HepG2 (cell line): ENCODE results near the gene OPRD1. TPM values are rescaled to one million over a fixed set of nuclear protein-coding genes. Genes with fewer than 3 reads are reported as not detected.

Experiments used
- ATAC-seq: fragments of 200-7000 bp; cut with Tn5 transposase; 3 replicates; pipeline ENCODE4 v1.9.1; 2020; ENCODE audit warnings: mild to moderate bottlenecking, moderate library complexity
- BruUV-seq: library from RNA; stranded (reverse); fragments of 400-500 nt; replicated peaks from 2 replicates; lab custom pipeline; 2021; lab: Mats Ljungman, UMichigan
- CTCF ChIA-PET: fragments of 300-600 bp; formaldehyde crosslinking; extraction: SDS; loops from one replicate; lab custom pipeline; 2021; ENCODE audit warnings: low total read pairs, inconsistent platforms, low intra/inter-chr PET ratio; lab: Yijun Ruan, JAX
- POLR2A ChIA-PET: fragments of 350-600 bp; sonication (Branson Sonifier 250); formaldehyde crosslinking; loops from one replicate; lab custom pipeline; 2020; ENCODE audit warnings: antibody characterized with exemption, inconsistent platforms; lab: Yijun Ruan, JAX
- DNase-seq: peaks from one replicate; pipeline ENCODE4 v3.0.0-alpha.2; 2015; ENCODE audit warnings: low spot score
- FAIRE-seq: peaks from 3 replicates; lab custom pipeline; 2011; peaks lifted over from hg19 to GRCh38; lab: Jason Lieb, UNC
- H2AFZ ChIP-seq: one replicate; pipeline ENCODE4 v1.6.1; 2011; ENCODE audit warnings: low read length, inconsistent platforms
- H3K27ac ChIP-seq: fragments of 300-600 bp; 3 replicates; pipeline ENCODE4 v1.8.0; 2011; ENCODE audit warnings: mixed run types, mild to moderate bottlenecking, mixed read lengths, low read length, inconsistent platforms; ENCODE audit not compliant: insufficient read depth; ENCODE audit errors: extremely low read length
- H3K27me3 ChIP-seq, 2 experiments: fragments of 200-600 bp in 1 of 2; 2 replicates in 1 of 2; 3 replicates in 1 of 2; pipeline versions ENCODE4 v1.6.0 to v1.8.0; 2011; ENCODE audit warnings: low read length in 2 of 2, mild to moderate bottlenecking in 2 of 2, moderate library complexity in 2 of 2, inconsistent platforms in 1 of 2; ENCODE audit not compliant: insufficient read depth in 2 of 2, control insufficient read depth in 1 of 2
- H3K36me3 ChIP-seq, 2 experiments: fragments of 200-600 bp in 1 of 2; replicated peaks in 1 of 2; 2 replicates in 1 of 2; 3 replicates in 1 of 2; pipeline versions ENCODE4 v1.5.1 to v1.8.0; 2011; ENCODE audit warnings: low read length in 2 of 2, inconsistent platforms in 1 of 2; ENCODE audit not compliant: insufficient read depth in 2 of 2, control insufficient read depth in 1 of 2
- H3K4me1 ChIP-seq: 2 replicates; pipeline ENCODE4 v1.5.1; 2012; ENCODE audit warnings: low read length, inconsistent platforms; ENCODE audit not compliant: insufficient read depth
- H3K4me2 ChIP-seq: 2 replicates; pipeline ENCODE4 v1.6.0; 2011; ENCODE audit warnings: low read depth, low read length, inconsistent platforms
- H3K4me3 ChIP-seq, 3 experiments: fragments of 200-600 bp in 1 of 3; sonication (generic), shearing (Covaris generic) in 1 of 3; replicated peaks in 1 of 3; 2 replicates each; pipeline ENCODE4 v1.5.1; 2011 to 2016; ENCODE audit warnings: low read length in 3 of 3, inconsistent platforms in 2 of 3, low read depth in 2 of 3, mild to moderate bottlenecking in 2 of 3, control low read depth in 1 of 3, mixed read lengths in 1 of 3; ENCODE audit not compliant: insufficient read depth in 1 of 3
- H3K79me2 ChIP-seq: one replicate; pipeline ENCODE4 v1.6.1; 2011; ENCODE audit warnings: low read length, inconsistent platforms; ENCODE audit not compliant: insufficient read depth
- H3K9ac ChIP-seq: 2 replicates; pipeline ENCODE4 v1.6.0; 2011; ENCODE audit warnings: mild to moderate bottlenecking, low read depth, low read length, inconsistent platforms; ENCODE audit not compliant: insufficient read depth
- H3K9me3 ChIP-seq: 2 replicates; pipeline ENCODE4 v1.5.1; 2012; ENCODE audit warnings: mild to moderate bottlenecking, low read length
- H4K20me1 ChIP-seq: 2 replicates; pipeline ENCODE4 v1.6.0; 2011; ENCODE audit warnings: inconsistent platforms, mild to moderate bottlenecking, low read length, moderate library complexity; ENCODE audit not compliant: insufficient read depth
- MTERF4 ChIP-seq: sonication (generic); formaldehyde crosslinking; IDR thresholded peaks from 2 replicates; pipeline ENCODE4 v1.8.0; 2023; ENCODE audit warnings: mild to moderate bottlenecking, missing genetic modification reagents
- MXD3 ChIP-seq: IDR thresholded peaks from 2 replicates; pipeline ENCODE4 v1.6.1; 2016; ENCODE audit warnings: mild to moderate bottlenecking, missing biosample characterization, missing genetic modification reagents
- MXD4 ChIP-seq: IDR thresholded peaks from 2 replicates; pipeline ENCODE4 v1.6.1; 2016; ENCODE audit warnings: mild to moderate bottlenecking, missing biosample characterization, missing genetic modification reagents
- UBTF ChIP-seq: sonication (generic); formaldehyde crosslinking; IDR thresholded peaks from 2 replicates; pipeline ENCODE4 v1.4.0; 2020; ENCODE audit warnings: mild to moderate bottlenecking, missing genetic modification reagents
- ZFP82 ChIP-seq: sonication (generic); formaldehyde crosslinking; IDR thresholded peaks from 2 replicates; pipeline ENCODE4 v1.5.1; 2020; ENCODE audit warnings: mild to moderate bottlenecking, missing genetic modification reagents, borderline replicate concordance
- WGBS: methylation state at CpG from one replicate; pipeline ENCODE4 v1.1.6; 2017; ENCODE audit warnings: low lambda C conversion rate; 5-methylcytosine and 5-hydroxymethylcytosine counted together
- in situ Hi-C: cut with HindIII; loops from 2 replicates; pipeline ENCODE4 v1.10.0; 2017; ENCODE audit warnings: low pct_unique_long_range_greater_than_20kb; ENCODE audit not compliant: extremely low pct_ligation_motif_present
- intact Hi-C: fragments of 100-400 bp; cut with micrococcal nuclease; formaldehyde crosslinking; loops from one replicate; pipeline ENCODE4 v1.10.0; 2022; ENCODE audit not compliant: unreplicated experiment
- polyA plus RNA-seq, 8 experiments: library from polyadenylated mRNA; depleted of rRNA in 3 of 8; stranded (reverse) in 7 of 8; unstranded in 1 of 8; fragments of >200 nt; fragmentation: Illumina TruSeq in 4 of 8; extraction: Trizol in 4 of 8; gene quantifications; 2 replicates each; pipeline versions ENCODE4 v1.2.1 to v1.2.3, GENCODE V29; 2011 to 2016; ENCODE audit warnings: low read depth in 4 of 8, missing spikeins in 1 of 8, mixed read lengths in 1 of 8; ENCODE audit not compliant: insufficient read depth in 1 of 8
- total RNA-seq, 5 experiments: library from RNA; depleted of rRNA; stranded (reverse); fragments of >200 nt; fragmentation: Illumina TruSeq; extraction: Trizol; gene quantifications; 2 replicates each; pipeline ENCODE4 v1.2.3, GENCODE V29; 2016; ENCODE audit warnings: low read depth in 1 of 5

OPRD1 gene
- total and polyA plus RNA-seq, 2 of the 13 experiments (the other 11 are each of a cell fraction or from before 2014, with no cell fraction given): 0.02 to 0.03 TPM

GRCh38 chr1:28885977-28886730 lies 74.2 kb downstream of the OPRD1 start:
- BruUV-seq: TSS peak; percentile 65
- ATAC-seq (no peak), FAIRE-seq (no peak), DNase-seq (no peak)
- H3K4me2 ChIP-seq: peak overlapping the region; percentile 83
- no peaks in the 10 kb centered on the region; the same call in 1 of the 2 replicates for H4K20me1 ChIP-seq
- peaks cover 13% of the 10 kb centered on the region for H3K79me2 ChIP-seq
- H2AFZ ChIP-seq: no peak overlapping the region
- intact Hi-C loops (loop anchor here (5.0 to 10.0 kb wide), 2 partner anchors 239 to 296 kb away; partner anchors contain the start of genes SRSF4 and TMEM200B), in situ Hi-C loops (loop anchor here (10.0 kb wide), 2 partner anchors 99 to 239 kb away; partner anchors contain the start of gene TMEM200B)
- H3K9me3 ChIP-seq: no peaks in the 10 kb centered on the region
- peak overlapping the region; percentile 87 for H3K9ac ChIP-seq
- TF ChIP-seq UBTF (CRISPR knock-in tag) (peak; percentile 1; the same call in 1 of the 2 replicates), ZFP82 (CRISPR knock-in tag) (no peak), MXD3 (CRISPR knock-in tag) (no peak), MTERF4 (0 out of 2 replicates have a peak, but pooled peaks have one; percentile 16), MXD4 (no peak)
- H3K4me3 ChIP-seq: peak overlapping the region in 2 of 3 experiments; percentile 97 to 100; a peak in 4 of 6 replicates
- no peaks in the 10 kb centered on the region for H3K36me3 ChIP-seq
- H3K4me1 ChIP-seq: peaks cover 52% of the 10 kb centered on the region
- whole genome bisulfite sequencing: 80% methylated on average over 17 of the region's 17 CpGs
- H3K27ac ChIP-seq: peak overlapping the region; percentile 66
- ChIA-PET CTCF (no interaction called here), POLR2A (interaction anchor here (1.0 kb wide), 1 partner anchor 28 kb away, joined by 4 read pairs; the partner anchor contains the start of gene EPB41)
- no peaks in the 10 kb centered on the region; a peak in 1 of 5 replicates for H3K27me3 ChIP-seq
